Measurements from ENCODE around the gene NGLY1. TPM values are rescaled to one million over a fixed set of nuclear protein-coding genes. Genes with fewer than 3 reads are reported as not detected.

Gene NGLY1
- total RNA-seq, 4 donors from 2014 or later, result 61.5 to 73.3 (median 68.6) TPM

- no peak for TF ChIP-seq POLR2A (IDR thresholded peaks at IDR 0.05)
- TF ChIP-seq CTCF (IDR thresholded peaks at IDR 0.05 in 4 of 5, conservative IDR thresholded peaks at IDR 0.05 in 1 of 5), result no peak
- H3K36me3 ChIP-seq, result no peaks in the 10 kb centered on the region
- DNase-seq, result no peak
- in situ Hi-C loops (cut with MboI; ENCODE audit: low sequenced_read_pairs in 4 of 4), result no loop called here
- peaks cover 0 to 2% (median 0%) of the 10 kb centered on the region in 3 donors for H3K27me3 ChIP-seq
- no peak overlapping the region for H3K27ac ChIP-seq
- no peaks in the 10 kb centered on the region for H3K9me3 ChIP-seq
- ATAC-seq, result no peak
- H3K4me3 ChIP-seq, result no peak overlapping the region
- intact Hi-C loops (cut with DNase I; ENCODE audit: low total_unique reads), result no loop called here
- no peaks in the 10 kb centered on the region for H3K4me1 ChIP-seq
Measured at GRCh38 chr3:25706213-25706612, 77.0 kb downstream of the NGLY1 start.

- Histone ChIP-seq H3K27ac (no peak overlapping the region), H3K9me3 (no peaks in the 10 kb centered on the region), H3K36me3 (no peaks in the 10 kb centered on the region), H3K4me3 (no peak overlapping the region), H3K4me1 (no peaks in the 10 kb centered on the region), H3K27me3 (no peaks in the 10 kb centered on the region)
- TF ChIP-seq POLR2A (IDR thresholded peaks at IDR 0.05) (no peak), CTCF (IDR thresholded peaks at IDR 0.05 in 4 of 5, conservative IDR thresholded peaks at IDR 0.05 in 1 of 5) (no peak)
- in situ Hi-C loops (cut with MboI; ENCODE audit: low sequenced_read_pairs in 4 of 4) (no loop called here), intact Hi-C loops (cut with DNase I; ENCODE audit: low total_unique reads) (no loop called here)
- DNase-seq (no peak), ATAC-seq (no peak)
Measured at GRCh38 chr3:25697553-25697952, 85.7 kb downstream of the NGLY1 start.

- Histone ChIP-seq H3K4me3 (no peak overlapping the region), H3K9me3 (no peaks in the 10 kb centered on the region), H3K27ac (no peak overlapping the region), H3K27me3 (no peaks in the 10 kb centered on the region), H3K4me1 (no peaks in the 10 kb centered on the region), H3K36me3 (no peaks in the 10 kb centered on the region)
- DNase-seq, result no peak
- in situ Hi-C loops (cut with MboI; ENCODE audit: low sequenced_read_pairs in 4 of 4), result no loop called here
- TF ChIP-seq CTCF (IDR thresholded peaks at IDR 0.05 in 4 of 5, conservative IDR thresholded peaks at IDR 0.05 in 1 of 5) (no peak), POLR2A (IDR thresholded peaks at IDR 0.05) (no peak)
- intact Hi-C loops (cut with DNase I; ENCODE audit: low total_unique reads), result no loop called here
- no peak for ATAC-seq
Measured at GRCh38 chr3:25695731-25696420, 87.4 kb downstream of the NGLY1 start.

- Histone ChIP-seq H3K27ac (no peak overlapping the region), H3K27me3 (no peaks in the 10 kb centered on the region), H3K36me3 (no peaks in the 10 kb centered on the region), H3K4me1 (no peaks in the 10 kb centered on the region), H3K4me3 (no peak overlapping the region), H3K9me3 (no peaks in the 10 kb centered on the region)
- TF ChIP-seq CTCF (IDR thresholded peaks at IDR 0.05 in 4 of 5, conservative IDR thresholded peaks at IDR 0.05 in 1 of 5) (no peak), POLR2A (IDR thresholded peaks at IDR 0.05) (no peak)
- no peak for DNase-seq
- intact Hi-C loops (cut with DNase I; ENCODE audit: low total_unique reads) (no loop called here), in situ Hi-C loops (cut with MboI; ENCODE audit: low sequenced_read_pairs in 4 of 4) (no loop called here)
- no peak for ATAC-seq
Measured at GRCh38 chr3:25693238-25693637, 90.0 kb downstream of the NGLY1 start.

- in situ Hi-C loops (cut with MboI; ENCODE audit: low sequenced_read_pairs in 4 of 4), result no loop called here
- H3K9me3 ChIP-seq, result no peaks in the 10 kb centered on the region
- no peaks in the 10 kb centered on the region for H3K27me3 ChIP-seq
- H3K27ac ChIP-seq, result no peak overlapping the region
- no peaks in the 10 kb centered on the region for H3K36me3 ChIP-seq
- ATAC-seq, result no peak
- intact Hi-C loops (cut with DNase I; ENCODE audit: low total_unique reads), result no loop called here
- H3K4me3 ChIP-seq, result no peak overlapping the region
- no peak for TF ChIP-seq CTCF (IDR thresholded peaks at IDR 0.05 in 4 of 5, conservative IDR thresholded peaks at IDR 0.05 in 1 of 5)
- no peak for TF ChIP-seq POLR2A (IDR thresholded peaks at IDR 0.05)
- DNase-seq, result no peak
- no peaks in the 10 kb centered on the region for H3K4me1 ChIP-seq
Measured at GRCh38 chr3:25692341-25692740, 90.9 kb downstream of the NGLY1 start.

Data from gastrocnemius medialis (tissue), 4 donors.